Lower leg skin (tissue), 4 donors: Measurements from ENCODE around the gene LRFN3. TPM values are rescaled to one million over a fixed set of nuclear protein-coding genes. Genes with fewer than 3 reads are reported as not detected.

Experiments used
- DNase-seq, 2 donors: peaks; one replicate each; pipeline ENCODE4 v3.0.0-alpha.2; 2019; ENCODE audit warnings: low spot score in 2 of 2
- H3K4me3 ChIP-seq: fragments of 200-600 bp; sonication (generic); 2 replicates; pipeline ENCODE4 v1.5.1; 2017; ENCODE audit warnings: mild to moderate bottlenecking, low read depth; ENCODE audit not compliant: poor library complexity, severe bottlenecking
- POLR2A ChIP-seq, 2 donors: fragments of 450-650 bp; IDR thresholded peaks; one replicate each; pipeline ENCODE4 v1.6.1; 2016 to 2017; ENCODE audit warnings: antibody characterized with exemption in 2 of 2, mild to moderate bottlenecking in 1 of 2, moderate library complexity in 1 of 2
- WGBS, 2 donors: methylation state at CpG; one replicate each; pipeline ENCODE4 v1.1.5; 2018; 5-methylcytosine and 5-hydroxymethylcytosine counted together
- intact Hi-C: fragments of 100-400 bp; cut with DNase I; formaldehyde crosslinking; loops from one replicate; pipeline ENCODE4 v1.15.0; 2023; ENCODE audit warnings: low total_unique reads
- total RNA-seq, 4 donors: library from RNA; depleted of rRNA; stranded (reverse); fragments of >200 nt; gene quantifications; one replicate each; pipeline ENCODE4 v1.1.0, GENCODE V29; 2016
- TF ChIP-seq, protein P1 (sequence below), 3 donors: fragments of 450-650 bp; IDR thresholded peaks; one replicate each; pipeline ENCODE4 v1.5.1; 2016; ENCODE audit warnings: antibody characterized with exemption in 3 of 3, mild to moderate bottlenecking in 3 of 3, moderate library complexity in 2 of 3

Gene LRFN3
- total RNA-seq, 4 donors from 2014 or later = 6.8 to 17.9 (median 11.4) TPM

DNA sequence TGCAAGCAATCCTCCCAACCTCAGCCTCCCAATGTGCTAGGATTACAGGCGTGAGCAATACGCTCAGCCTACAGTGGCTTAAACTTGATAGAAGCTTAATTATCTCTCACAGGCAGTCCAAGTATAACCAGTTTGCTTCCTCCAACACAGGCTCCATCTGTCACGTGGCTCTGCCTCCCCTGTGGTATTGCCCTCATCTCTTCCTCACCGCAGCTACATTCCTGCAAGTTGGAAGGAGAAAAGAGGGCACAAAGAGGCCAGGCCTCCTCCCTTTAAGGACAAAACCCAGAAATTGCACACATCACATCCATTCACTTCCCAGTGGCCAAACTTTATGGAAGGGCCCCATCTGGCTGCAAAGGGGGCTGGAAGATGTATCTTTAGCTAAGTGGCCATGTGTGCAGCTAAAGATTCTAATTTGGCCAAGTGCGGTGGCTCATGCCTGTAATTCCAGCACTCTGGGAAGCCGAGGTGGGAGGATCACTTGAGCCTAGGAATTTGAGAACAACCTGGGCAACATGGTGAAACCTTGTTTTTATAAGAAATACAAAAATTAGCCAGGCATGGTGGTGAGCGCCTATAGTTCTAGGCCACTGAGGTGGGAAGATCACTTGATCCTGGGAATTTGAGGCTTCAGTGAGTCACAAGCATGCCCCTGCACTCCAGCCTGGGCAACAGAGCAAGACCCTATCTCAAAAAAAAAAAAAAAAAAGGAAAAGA is 55.7 kb downstream of the LRFN3 start:
- DNase-seq = no peak
- TF ChIP-seq, protein P1, sequence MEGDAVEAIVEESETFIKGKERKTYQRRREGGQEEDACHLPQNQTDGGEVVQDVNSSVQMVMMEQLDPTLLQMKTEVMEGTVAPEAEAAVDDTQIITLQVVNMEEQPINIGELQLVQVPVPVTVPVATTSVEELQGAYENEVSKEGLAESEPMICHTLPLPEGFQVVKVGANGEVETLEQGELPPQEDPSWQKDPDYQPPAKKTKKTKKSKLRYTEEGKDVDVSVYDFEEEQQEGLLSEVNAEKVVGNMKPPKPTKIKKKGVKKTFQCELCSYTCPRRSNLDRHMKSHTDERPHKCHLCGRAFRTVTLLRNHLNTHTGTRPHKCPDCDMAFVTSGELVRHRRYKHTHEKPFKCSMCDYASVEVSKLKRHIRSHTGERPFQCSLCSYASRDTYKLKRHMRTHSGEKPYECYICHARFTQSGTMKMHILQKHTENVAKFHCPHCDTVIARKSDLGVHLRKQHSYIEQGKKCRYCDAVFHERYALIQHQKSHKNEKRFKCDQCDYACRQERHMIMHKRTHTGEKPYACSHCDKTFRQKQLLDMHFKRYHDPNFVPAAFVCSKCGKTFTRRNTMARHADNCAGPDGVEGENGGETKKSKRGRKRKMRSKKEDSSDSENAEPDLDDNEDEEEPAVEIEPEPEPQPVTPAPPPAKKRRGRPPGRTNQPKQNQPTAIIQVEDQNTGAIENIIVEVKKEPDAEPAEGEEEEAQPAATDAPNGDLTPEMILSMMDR (IDR thresholded peaks at IDR 0.05) = no peak
- TF ChIP-seq POLR2A (IDR thresholded peaks at IDR 0.05) = no peak
- WGBS, 2 donors = 77 to 78% methylated on average over 7 of the region's 7 CpGs
- intact Hi-C loops = no loop called here
- no peak overlapping the region for H3K4me3 ChIP-seq

DNA sequence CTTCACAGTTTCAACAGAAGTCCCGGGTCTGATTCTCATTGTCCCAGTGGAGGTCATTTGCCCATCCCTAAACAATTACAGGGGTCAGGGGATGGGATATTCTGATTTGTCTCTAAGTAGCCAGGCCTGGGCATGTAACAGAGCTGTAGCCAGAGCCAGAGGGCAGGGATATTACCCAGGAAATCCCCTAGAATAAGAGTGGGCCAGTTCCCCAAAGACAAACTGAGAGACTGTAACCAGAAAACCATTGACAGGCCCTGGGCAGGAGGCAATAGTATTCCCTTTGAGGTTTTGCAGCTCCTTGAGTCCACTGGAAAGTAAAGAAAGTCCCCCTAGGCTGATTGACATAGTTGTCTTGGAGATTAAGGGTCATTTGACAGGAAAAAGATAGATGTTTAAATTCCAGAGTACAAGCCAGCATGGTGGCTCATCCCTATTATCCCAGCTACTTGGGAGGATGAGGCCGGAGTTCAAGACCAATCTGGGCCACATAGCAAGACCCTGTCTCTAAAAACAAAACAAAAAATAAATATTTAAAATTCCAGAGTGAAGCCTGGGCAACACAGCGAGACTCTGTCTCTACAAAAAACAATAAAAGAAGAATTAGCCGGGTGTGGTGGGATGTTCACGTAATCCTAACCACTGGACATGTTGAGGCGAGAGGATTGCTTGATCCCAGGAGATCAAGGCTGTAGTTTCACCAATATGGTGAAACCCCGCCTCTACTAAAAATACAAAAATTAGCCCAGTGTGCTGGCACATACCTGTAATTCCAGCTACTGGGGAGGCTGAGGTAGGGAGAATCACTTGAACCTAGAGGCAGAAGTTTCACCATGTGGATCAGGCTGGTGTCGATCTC is 57.0 kb downstream of the LRFN3 start:
- 76 to 78% methylated on average over 8 of the region's 8 CpGs for WGBS, 2 donors
- intact Hi-C loops = no loop called here
- DNase-seq = no peak
- TF ChIP-seq, protein P1 (IDR thresholded peaks at IDR 0.05) = no peak
- TF ChIP-seq POLR2A (IDR thresholded peaks at IDR 0.05) = no peak
- H3K4me3 ChIP-seq = no peak overlapping the region

DNA sequence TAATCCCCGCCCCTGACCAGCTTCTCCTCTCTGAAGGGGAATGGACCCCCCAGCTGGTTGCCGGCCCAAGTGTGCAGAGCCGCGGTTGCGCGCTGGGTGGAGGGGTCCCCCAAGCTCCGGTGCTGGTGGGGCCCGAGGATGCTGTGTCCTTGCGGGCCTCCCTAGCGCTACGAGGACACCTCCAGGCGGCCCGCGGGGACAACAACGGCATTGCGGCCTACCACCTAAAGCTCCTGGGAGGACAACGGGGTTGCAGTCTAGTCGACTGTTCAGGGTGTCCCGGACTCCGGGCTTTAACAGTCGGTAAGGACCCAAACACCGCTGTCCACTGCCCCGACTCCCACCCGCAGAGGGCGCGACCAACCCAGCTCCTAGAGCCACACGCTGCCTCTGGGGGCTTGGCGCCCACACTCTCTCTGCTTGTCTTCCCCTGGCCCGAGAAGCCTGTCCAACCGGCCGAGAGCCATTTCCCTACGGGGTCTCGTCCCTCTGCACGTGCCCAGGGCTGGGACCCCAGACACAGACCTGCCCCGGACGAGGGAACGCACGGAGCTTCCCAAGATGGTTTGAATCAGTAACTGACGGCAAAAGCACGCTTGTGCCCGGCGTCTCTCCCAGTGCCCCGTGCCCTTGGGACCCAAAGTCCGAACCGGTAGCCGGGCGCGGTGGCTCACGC is 57.9 kb downstream of the LRFN3 start:
- intact Hi-C loops = no loop called here
- no peak overlapping the region for H3K4me3 ChIP-seq
- WGBS, 2 donors = 31 to 37% methylated on average over 29 to 38 of the region's 49 CpGs
- TF ChIP-seq, protein P1 (IDR thresholded peaks at IDR 0.05) = no peak
- TF ChIP-seq POLR2A (IDR thresholded peaks at IDR 0.05) = no peak
- DNase-seq = no peak

Other genes starting within 250 kb of the LRFN3 start
- not detected for gene ZBTB32, start 231.8 kb upstream of the LRFN3 start, total RNA-seq
- 10 to 100 TPM; 33.1 to 74.7 (median 42.0) TPM for gene KMT2B, start 218.4 kb upstream of the LRFN3 start, total RNA-seq
- gene IGFLR1, start 193.9 kb upstream of the LRFN3 start, total RNA-seq = 10 to 100 TPM in 1 of 4 donors, 1 to 10 TPM in 3; 1.4 to 11.3 (median 5.1) TPM
- 10 to 100 TPM; 12.6 to 20.0 (median 18.5) TPM for gene U2AF1L4, start 191.0 kb upstream of the LRFN3 start, total RNA-seq
- 10 to 100 TPM; 13.7 to 47.4 (median 30.8) TPM for gene PSENEN, start 190.7 kb upstream of the LRFN3 start, total RNA-seq
- 10 to 100 TPM in 2 of 4 donors, 1 to 10 TPM in 2; 4.7 to 15.0 (median 10.3) TPM for gene LIN37, start 187.8 kb upstream of the LRFN3 start, total RNA-seq
- gene HSPB6, start 179.3 kb upstream of the LRFN3 start, total RNA-seq = 1 to 10 TPM; 2.5 to 9.4 (median 3.9) TPM
- gene PROSER3, start 178.2 kb upstream of the LRFN3 start, total RNA-seq = 10 to 100 TPM in 3 of 4 donors, 1 to 10 TPM in 1; 9.2 to 20.4 (median 12.9) TPM
- 10 to 100 TPM in 2 of 4 donors, 1 to 10 TPM in 2; 3.6 to 25.7 (median 13.8) TPM for gene ARHGAP33, start 160.8 kb upstream of the LRFN3 start, total RNA-seq
- gene PRODH2, start 123.5 kb upstream of the LRFN3 start, total RNA-seq = not detected
- gene NPHS1, start 83.9 kb upstream of the LRFN3 start, total RNA-seq = not detected
- under 1 TPM in 1 of 4 donors, not detected in 3; 0.32 TPM for gene KIRREL2, start 79.5 kb upstream of the LRFN3 start, total RNA-seq
- 1 to 10 TPM; 1.6 to 5.6 (median 2.3) TPM for gene APLP1, start 67.8 kb upstream of the LRFN3 start, total RNA-seq
- gene NFKBID, start 35.8 kb upstream of the LRFN3 start, total RNA-seq = 100 to 1,000 TPM in 1 of 4 donors, 10 to 100 TPM in 1, 1 to 10 TPM in 2; 5.9 to 476 (median 25.8) TPM
- 1 to 10 TPM in 2 of 4 donors, under 1 TPM in 1, not detected in 1; 0.79 to 8.4 (median 4.4) TPM for gene HCST, start 33.8 kb upstream of the LRFN3 start, total RNA-seq
- gene TYROBP, start 28.1 kb upstream of the LRFN3 start, total RNA-seq = 10 to 100 TPM; 25.7 to 29.9 (median 28.4) TPM
- gene SDHAF1, start 58.8 kb downstream of the LRFN3 start, total RNA-seq = 10 to 100 TPM; 51.6 to 83.8 (median 64.4) TPM
- gene SYNE4, start 72.4 kb downstream of the LRFN3 start, total RNA-seq = 1 to 10 TPM in 2 of 4 donors, under 1 TPM in 1, not detected in 1; 0.89 to 5.8 (median 1.8) TPM
- 10 to 100 TPM; 11.9 to 37.9 (median 25.0) TPM for gene ALKBH6, start 77.8 kb downstream of the LRFN3 start, total RNA-seq
- gene CLIP3, start 96.5 kb downstream of the LRFN3 start, total RNA-seq = 10 to 100 TPM in 1 of 4 donors, 1 to 10 TPM in 3; 2.1 to 42.3 (median 4.8) TPM
- gene THAP8, start 117.9 kb downstream of the LRFN3 start, total RNA-seq = 10 to 100 TPM in 1 of 4 donors, 1 to 10 TPM in 3; 9.1 to 27.4 (median 9.5) TPM
- gene WDR62, start 118.5 kb downstream of the LRFN3 start, total RNA-seq = 1 to 10 TPM; 1.3 to 3.0 (median 2.3) TPM
- gene OVOL3, start 174.8 kb downstream of the LRFN3 start, total RNA-seq = not detected
- 10 to 100 TPM; 32.0 to 74.8 (median 57.5) TPM for gene POLR2I, start 178.5 kb downstream of the LRFN3 start, total RNA-seq
- gene TBCB, start 179.1 kb downstream of the LRFN3 start, total RNA-seq = 100 to 1,000 TPM in 2 of 4 donors, 10 to 100 TPM in 2; 60.8 to 113 (median 94.5) TPM
- gene CAPNS1, start 203.7 kb downstream of the LRFN3 start, total RNA-seq = 100 to 1,000 TPM in 1 of 4 donors, 10 to 100 TPM in 3; 33.3 to 125 (median 83.2) TPM
- gene COX7A1, start 216.1 kb downstream of the LRFN3 start, total RNA-seq = 10 to 100 TPM in 1 of 4 donors, 1 to 10 TPM in 3; 1.1 to 12.9 (median 6.3) TPM